ENCODE data around the gene ATOH8. TPM values are rescaled to one million over a fixed set of nuclear protein-coding genes. Genes with fewer than 3 reads are reported as not detected.

ATOH8 gene
- total and polyA plus RNA-seq, 10 of the 15 experiments (the other 5 are each of a cell fraction or from before 2014, with no cell fraction given), result 0.03 to 0.60 TPM; not detected in 8

DNA sequence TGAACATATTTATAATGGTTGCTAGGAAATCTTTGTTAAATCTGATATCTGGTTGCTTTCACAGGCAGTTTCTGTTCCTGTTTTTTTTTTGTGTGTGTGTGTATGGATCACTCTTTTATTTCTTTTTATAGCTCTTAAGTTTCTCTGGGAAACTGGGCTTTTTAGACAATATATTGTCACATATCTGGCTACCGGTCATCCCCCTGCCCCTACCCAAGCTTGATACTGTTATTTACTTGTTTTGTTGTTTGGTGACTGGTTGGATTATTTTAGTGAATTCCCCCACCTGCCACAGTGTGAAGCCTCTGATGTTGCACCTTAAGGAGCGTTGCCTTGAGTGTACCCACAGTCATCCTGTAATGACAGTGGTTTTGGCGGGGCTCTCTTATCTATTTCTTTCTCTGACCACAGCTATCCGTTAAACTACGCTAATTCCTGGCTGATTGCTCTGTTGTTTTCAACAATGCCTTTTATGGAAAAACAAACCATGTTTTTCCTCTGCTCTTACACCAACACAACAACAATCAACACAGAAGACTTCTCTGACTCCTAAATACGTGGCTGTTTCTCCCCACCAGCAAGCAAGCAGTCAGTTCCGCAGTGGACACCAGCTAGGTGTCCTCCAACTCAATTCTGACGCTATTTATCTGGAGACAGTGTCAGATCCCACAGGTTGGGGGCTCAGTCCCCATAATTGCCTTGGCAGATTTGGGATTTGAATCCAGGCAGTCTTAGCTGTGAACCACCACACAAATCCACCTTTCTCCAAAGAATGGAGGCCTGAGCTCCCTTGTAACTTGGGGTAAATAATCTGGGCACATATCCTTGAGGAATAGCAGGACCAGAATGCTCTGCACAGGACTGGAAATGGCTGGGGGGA is 48.8 kb upstream of the ATOH8 start (continued):
- TF ChIP-seq, protein P1, sequence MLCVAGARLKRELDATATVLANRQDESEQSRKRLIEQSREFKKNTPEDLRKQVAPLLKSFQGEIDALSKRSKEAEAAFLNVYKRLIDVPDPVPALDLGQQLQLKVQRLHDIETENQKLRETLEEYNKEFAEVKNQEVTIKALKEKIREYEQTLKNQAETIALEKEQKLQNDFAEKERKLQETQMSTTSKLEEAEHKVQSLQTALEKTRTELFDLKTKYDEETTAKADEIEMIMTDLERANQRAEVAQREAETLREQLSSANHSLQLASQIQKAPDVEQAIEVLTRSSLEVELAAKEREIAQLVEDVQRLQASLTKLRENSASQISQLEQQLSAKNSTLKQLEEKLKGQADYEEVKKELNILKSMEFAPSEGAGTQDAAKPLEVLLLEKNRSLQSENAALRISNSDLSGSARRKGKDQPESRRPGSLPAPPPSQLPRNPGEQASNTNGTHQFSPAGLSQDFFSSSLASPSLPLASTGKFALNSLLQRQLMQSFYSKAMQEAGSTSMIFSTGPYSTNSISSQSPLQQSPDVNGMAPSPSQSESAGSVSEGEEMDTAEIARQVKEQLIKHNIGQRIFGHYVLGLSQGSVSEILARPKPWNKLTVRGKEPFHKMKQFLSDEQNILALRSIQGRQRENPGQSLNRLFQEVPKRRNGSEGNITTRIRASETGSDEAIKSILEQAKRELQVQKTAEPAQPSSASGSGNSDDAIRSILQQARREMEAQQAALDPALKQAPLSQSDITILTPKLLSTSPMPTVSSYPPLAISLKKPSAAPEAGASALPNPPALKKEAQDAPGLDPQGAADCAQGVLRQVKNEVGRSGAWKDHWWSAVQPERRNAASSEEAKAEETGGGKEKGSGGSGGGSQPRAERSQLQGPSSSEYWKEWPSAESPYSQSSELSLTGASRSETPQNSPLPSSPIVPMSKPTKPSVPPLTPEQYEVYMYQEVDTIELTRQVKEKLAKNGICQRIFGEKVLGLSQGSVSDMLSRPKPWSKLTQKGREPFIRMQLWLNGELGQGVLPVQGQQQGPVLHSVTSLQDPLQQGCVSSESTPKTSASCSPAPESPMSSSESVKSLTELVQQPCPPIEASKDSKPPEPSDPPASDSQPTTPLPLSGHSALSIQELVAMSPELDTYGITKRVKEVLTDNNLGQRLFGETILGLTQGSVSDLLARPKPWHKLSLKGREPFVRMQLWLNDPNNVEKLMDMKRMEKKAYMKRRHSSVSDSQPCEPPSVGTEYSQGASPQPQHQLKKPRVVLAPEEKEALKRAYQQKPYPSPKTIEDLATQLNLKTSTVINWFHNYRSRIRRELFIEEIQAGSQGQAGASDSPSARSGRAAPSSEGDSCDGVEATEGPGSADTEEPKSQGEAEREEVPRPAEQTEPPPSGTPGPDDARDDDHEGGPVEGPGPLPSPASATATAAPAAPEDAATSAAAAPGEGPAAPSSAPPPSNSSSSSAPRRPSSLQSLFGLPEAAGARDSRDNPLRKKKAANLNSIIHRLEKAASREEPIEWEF (IDR thresholded peaks at IDR 0.05; ENCODE audit: insufficient replicate concordance, low read depth, low read length), result peak; percentile 66
- TF ChIP-seq BHLHE40 (IDR thresholded peaks at IDR 0.05; ENCODE audit: borderline replicate concordance in 1 of 2, low read depth in 2 of 2, low read length in 1 of 2), result 0 out of 4 replicates have a peak, but pooled peaks have one; percentile 15 to 23
- no peak for TF ChIP-seq CEBPB (IDR thresholded peaks at IDR 0.05; ENCODE audit: borderline replicate concordance in 1 of 2, low read depth in 2 of 2, low read length in 2 of 2)
- no peak for TF ChIP-seq SIN3A (IDR thresholded peaks at IDR 0.05; ENCODE audit: low read depth, low read length)
- TF ChIP-seq SP1 (IDR thresholded peaks at IDR 0.05; ENCODE audit: low read depth, low read length), result peak; percentile 36
- no peak for TF ChIP-seq LARP7 (IDR thresholded peaks at IDR 0.05)
- TF ChIP-seq, protein P2, sequence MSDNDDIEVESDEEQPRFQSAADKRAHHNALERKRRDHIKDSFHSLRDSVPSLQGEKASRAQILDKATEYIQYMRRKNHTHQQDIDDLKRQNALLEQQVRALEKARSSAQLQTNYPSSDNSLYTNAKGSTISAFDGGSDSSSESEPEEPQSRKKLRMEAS (IDR thresholded peaks at IDR 0.05; ENCODE audit: low read depth, low read length), result no peak
- TF ChIP-seq NFYA (IDR thresholded peaks at IDR 0.05; ENCODE audit: borderline replicate concordance, low read depth, low read length), result no peak
- peak; percentile 84 for TF ChIP-seq IKZF1 (conservative IDR thresholded peaks at IDR 0.05)
- TF ChIP-seq RBBP5 (conservative IDR thresholded peaks at IDR 0.05), result no peak
- TF ChIP-seq KLF5 (IDR thresholded peaks at IDR 0.05; ENCODE audit: partially characterized antibody), result peak; percentile 50
- TF ChIP-seq IRF4 (IDR thresholded peaks at IDR 0.05; ENCODE audit: low read depth, low read length), result 0 out of 2 replicates have a peak, but pooled peaks have one; percentile 7
- no peak for TF ChIP-seq ZNF24 (IDR thresholded peaks at IDR 0.05)
- peak; percentile 63; the same call in 1 of the 2 replicates for TF ChIP-seq PAX5 (IDR thresholded peaks at IDR 0.05; ENCODE audit: borderline replicate concordance, low read depth, low read length)
- TF ChIP-seq CREM (IDR thresholded peaks at IDR 0.05; ENCODE audit: low read depth), result 0 out of 2 replicates have a peak, but pooled peaks have one; percentile 41
- 0 out of 2 replicates have a peak, but pooled peaks have one; percentile 10 for TF ChIP-seq JUND (IDR thresholded peaks at IDR 0.05; ENCODE audit: low read depth, low read length)
- TF ChIP-seq RAD21 (IDR thresholded peaks at IDR 0.05; ENCODE audit: insufficient read depth, low read depth, low read length), result no peak
- TF ChIP-seq MEF2A (IDR thresholded peaks at IDR 0.05; ENCODE audit: insufficient read depth, low read depth, low read length), result peak; percentile 60; the same call in 1 of the 2 replicates
- TF ChIP-seq NBN (IDR thresholded peaks at IDR 0.05), result peak; percentile 77; the same call in 1 of the 2 replicates
- peak; percentile 81 for TF ChIP-seq NFIC (IDR thresholded peaks at IDR 0.05; ENCODE audit: low read depth, low read length)
- no peak for TF ChIP-seq SREBF1 (IDR thresholded peaks at IDR 0.05; ENCODE audit: low read length)
- TF ChIP-seq, protein P3, sequence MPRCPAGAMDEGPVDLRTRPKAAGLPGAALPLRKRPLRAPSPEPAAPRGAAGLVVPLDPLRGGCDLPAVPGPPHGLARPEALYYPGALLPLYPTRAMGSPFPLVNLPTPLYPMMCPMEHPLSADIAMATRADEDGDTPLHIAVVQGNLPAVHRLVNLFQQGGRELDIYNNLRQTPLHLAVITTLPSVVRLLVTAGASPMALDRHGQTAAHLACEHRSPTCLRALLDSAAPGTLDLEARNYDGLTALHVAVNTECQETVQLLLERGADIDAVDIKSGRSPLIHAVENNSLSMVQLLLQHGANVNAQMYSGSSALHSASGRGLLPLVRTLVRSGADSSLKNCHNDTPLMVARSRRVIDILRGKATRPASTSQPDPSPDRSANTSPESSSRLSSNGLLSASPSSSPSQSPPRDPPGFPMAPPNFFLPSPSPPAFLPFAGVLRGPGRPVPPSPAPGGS (IDR thresholded peaks at IDR 0.05; ENCODE audit: borderline replicate concordance, insufficient read depth, low read depth, low read length, poor library complexity, severe bottlenecking), result no peak
- peak; percentile 82; the same call in 1 of the 2 replicates for TF ChIP-seq MYB (IDR thresholded peaks at IDR 0.05; ENCODE audit: borderline replicate concordance, low read depth, low read length)
